Stimulated activated naive CD8-positive, alpha-beta T cell treated with anti-CD3 and anti-CD28 coated beads, Interleukin-15, amount 100 ng/mL, for 72 hours (primary cell): Measurements from ENCODE around the gene ANTXR1.
"Not testable (repeated sequence)": the region's sequence is repeated elsewhere in the genome, so short reads cannot be mapped to it uniquely, and the experiment has no call there.

Experiments
- ATAC-seq: fragments of 150-1000 bp; cut with Tn5 transposase; 2 replicates; pipeline ENCODE4 v1.10.0; 2021; ENCODE audit warnings: mild to moderate bottlenecking, moderate library complexity
- DNase-seq, 2 donors: peaks; one replicate each; pipeline ENCODE4 v3.0.0; 2021 to 2022
- H3K27ac Mint-ChIP-seq, 2 donors: one replicate each; pipeline ENCODE4 v1.8.0; 2022; ENCODE audit warnings: mild to moderate bottlenecking in 2 of 2, mixed read lengths in 2 of 2, moderate library complexity in 2 of 2
- H3K27me3 Mint-ChIP-seq: one replicate; pipeline ENCODE4 v1.8.0; 2022; ENCODE audit warnings: mixed read lengths
- H3K4me1 Mint-ChIP-seq: one replicate; pipeline ENCODE4 v1.8.0; 2022; ENCODE audit warnings: mild to moderate bottlenecking, mixed read lengths
- H3K4me3 Mint-ChIP-seq, 2 donors: one replicate each; pipeline ENCODE4 v1.8.0; 2022; ENCODE audit warnings: mild to moderate bottlenecking in 2 of 2, mixed read lengths in 2 of 2, moderate library complexity in 1 of 2
- H3K9me3 Mint-ChIP-seq, 2 donors: one replicate each; pipeline ENCODE4 v1.8.0; 2022; ENCODE audit warnings: mixed read lengths in 2 of 2

The ANTXR1 gene

DNA sequence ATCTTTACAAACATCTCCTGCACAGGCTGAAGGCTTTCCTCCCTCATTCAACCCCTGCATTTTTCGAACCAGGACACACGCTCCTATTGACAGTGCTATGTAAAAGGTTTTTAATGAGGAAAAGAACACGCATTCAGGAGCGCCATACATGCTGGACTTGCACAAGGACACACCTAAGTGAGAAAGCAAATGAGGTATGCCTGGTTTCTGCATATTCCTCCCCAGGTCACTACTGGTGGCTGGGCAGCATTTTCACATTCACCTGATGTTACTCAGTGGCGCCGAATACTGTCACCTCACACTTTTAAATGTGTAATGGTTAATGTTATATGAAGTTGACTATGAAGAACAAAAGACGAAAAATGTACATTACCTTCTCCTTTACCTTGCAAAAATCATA is 150.6 kb downstream of the ANTXR1 start:
- Mint-ChIP-seq H3K4me3 (no peak overlapping the region), H3K27ac (no peak overlapping the region), H3K27me3 (peaks cover 27% of the 10 kb centered on the region), H3K9me3 (no peaks in the 10 kb centered on the region), H3K4me1 (no peaks in the 10 kb centered on the region)
- ATAC-seq = no peak
- DNase-seq = no peak

DNA sequence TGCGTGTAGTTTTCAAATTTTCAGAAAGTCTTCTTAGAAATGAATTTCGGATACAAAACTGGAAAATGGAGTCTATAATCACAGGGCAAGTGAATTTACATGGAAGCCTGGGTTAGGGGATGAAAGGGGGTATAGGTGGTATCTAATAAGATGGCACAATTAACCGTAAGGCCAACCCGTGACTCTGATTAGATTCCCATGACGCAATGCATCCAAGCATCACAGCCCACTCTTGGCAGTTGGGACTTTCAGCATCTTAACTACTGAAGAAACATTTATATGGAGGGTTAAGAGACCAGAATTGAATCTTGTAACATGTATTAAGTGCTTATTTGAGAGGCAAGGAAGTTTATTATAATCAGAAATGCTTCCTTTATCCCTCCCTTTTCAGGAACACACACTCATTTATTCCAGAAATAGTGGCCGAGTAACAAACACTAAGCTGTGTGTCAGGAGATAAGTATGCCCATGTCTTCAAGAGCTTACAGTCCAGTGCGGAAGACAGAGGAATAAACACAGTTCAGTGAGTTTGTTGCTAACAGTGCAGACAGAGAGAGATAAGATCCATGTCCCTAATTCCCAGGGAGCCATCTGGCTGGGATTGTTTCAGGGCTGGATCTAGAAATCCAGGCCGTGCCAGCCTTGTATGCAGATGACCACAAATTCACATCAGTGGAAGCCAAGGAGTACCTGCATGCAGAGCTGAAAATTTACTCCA is 151.2 kb downstream of the ANTXR1 start:
- peaks cover 27% of the 10 kb centered on the region for H3K27me3 Mint-ChIP-seq
- no peaks in the 10 kb centered on the region for H3K4me1 Mint-ChIP-seq
- no peaks in the 10 kb centered on the region for H3K9me3 Mint-ChIP-seq
- H3K4me3 Mint-ChIP-seq = no peak overlapping the region
- H3K27ac Mint-ChIP-seq = no peak overlapping the region
- no peak for ATAC-seq
- DNase-seq = no peak

DNA sequence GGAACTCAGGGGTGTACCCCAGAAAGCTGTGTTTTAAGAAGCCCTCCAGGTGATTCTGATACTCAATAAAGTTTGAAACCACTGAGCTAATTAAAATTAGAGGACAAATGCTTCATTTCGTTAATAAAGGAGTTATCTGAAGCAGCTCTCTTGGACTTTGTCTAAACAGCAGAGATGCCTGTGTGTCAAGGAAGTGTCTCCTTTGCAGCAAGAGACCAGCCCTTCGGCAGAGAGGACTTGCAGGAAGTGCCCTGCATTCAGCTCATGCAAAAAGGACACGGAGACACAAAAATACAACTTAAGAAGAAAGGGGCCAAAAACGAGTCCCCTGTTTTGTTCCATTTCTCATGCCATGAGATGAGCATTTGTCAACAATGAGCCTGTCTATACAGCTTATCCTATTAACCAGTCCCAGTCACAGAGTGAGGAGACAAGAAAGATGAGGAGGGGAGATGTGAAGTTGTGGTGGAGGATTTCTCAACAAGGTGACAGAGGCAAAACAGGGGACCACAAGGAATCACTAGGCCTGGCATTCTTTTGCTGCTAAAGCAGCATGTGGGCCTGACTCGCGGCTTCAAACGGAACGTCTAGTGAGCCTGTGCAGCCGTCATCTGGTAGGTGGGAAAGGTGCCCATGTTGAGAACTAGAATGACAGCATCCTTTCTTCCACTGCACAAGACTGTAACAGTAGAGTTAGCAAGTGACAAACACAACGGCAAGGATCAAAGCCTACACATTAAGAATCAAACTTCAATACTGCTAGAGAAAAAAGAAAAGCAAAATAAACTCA is 152.3 kb downstream of the ANTXR1 start:
- no peak for DNase-seq

GRCh38 chr2:69166465-69166811 is 153.5 kb downstream of the ANTXR1 start:
- peaks cover 27% of the 10 kb centered on the region for H3K27me3 Mint-ChIP-seq
- no peaks in the 10 kb centered on the region for H3K9me3 Mint-ChIP-seq
- DNase-seq = no peak
- H3K27ac Mint-ChIP-seq = no peak overlapping the region
- H3K4me1 Mint-ChIP-seq = no peaks in the 10 kb centered on the region
- H3K4me3 Mint-ChIP-seq = no peak overlapping the region
- no peak for ATAC-seq

More for the DNA sequence above, 152.3 kb downstream of the ANTXR1 start:
- Mint-ChIP-seq H3K9me3 (no peaks in the 10 kb centered on the region), H3K27me3 (peaks cover 27% of the 10 kb centered on the region), H3K4me3 (no peak overlapping the region), H3K4me1 (no peaks in the 10 kb centered on the region), H3K27ac (no peak overlapping the region)
- no peak for ATAC-seq

- no peak for ATAC-seq
- no peak for DNase-seq
- Mint-ChIP-seq H3K4me3 (no peak overlapping the region), H3K27ac (no peak overlapping the region), H3K27me3 (peaks cover 27% of the 10 kb centered on the region), H3K4me1 (no peaks in the 10 kb centered on the region), H3K9me3 (no peaks in the 10 kb centered on the region)
Observed at GRCh38 chr2:69166812-69167468, 154.0 kb downstream of the ANTXR1 start.

- H3K4me1 Mint-ChIP-seq = no peaks in the 10 kb centered on the region
- H3K27ac Mint-ChIP-seq = no peak overlapping the region
- no peak for DNase-seq
- H3K27me3 Mint-ChIP-seq = peaks cover 27% of the 10 kb centered on the region
- no peak for ATAC-seq
- H3K4me3 Mint-ChIP-seq = no peak overlapping the region
- no peaks in the 10 kb centered on the region for H3K9me3 Mint-ChIP-seq
Observed at GRCh38 chr2:69167469-69167822, 154.5 kb downstream of the ANTXR1 start.

DNA sequence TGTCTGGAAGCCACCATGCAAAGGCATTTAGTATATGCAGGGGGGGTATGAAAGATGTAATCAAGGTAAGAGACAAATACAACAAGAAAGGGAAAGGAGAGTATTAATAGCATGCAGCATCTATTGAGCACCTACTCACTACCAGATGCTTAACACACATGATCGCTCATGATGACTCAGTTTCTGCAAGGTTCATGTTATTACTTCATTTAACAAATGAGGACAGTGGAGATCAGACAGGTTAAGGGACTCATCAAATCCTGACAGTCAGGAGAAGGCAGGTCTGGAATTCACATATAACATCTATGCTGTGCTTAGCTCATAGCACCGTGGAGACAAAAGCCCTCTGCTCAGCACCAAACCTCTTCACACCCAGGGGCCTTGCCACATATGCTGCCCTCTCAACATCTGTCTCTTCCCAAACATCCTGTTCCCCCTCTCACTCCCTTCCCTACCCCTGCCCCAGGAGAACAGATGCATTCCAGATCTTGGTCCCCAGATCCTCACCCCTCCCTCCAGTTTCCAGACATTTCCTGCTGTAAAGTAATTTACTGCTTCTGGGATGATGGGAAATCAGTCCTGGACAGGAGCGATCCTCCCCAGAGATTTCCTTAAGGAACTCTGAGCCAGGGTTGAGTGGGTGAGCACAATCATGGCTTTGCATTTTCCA is 155.3 kb downstream of the ANTXR1 start:
- H3K27me3 Mint-ChIP-seq = peaks cover 28% of the 10 kb centered on the region

DNA sequence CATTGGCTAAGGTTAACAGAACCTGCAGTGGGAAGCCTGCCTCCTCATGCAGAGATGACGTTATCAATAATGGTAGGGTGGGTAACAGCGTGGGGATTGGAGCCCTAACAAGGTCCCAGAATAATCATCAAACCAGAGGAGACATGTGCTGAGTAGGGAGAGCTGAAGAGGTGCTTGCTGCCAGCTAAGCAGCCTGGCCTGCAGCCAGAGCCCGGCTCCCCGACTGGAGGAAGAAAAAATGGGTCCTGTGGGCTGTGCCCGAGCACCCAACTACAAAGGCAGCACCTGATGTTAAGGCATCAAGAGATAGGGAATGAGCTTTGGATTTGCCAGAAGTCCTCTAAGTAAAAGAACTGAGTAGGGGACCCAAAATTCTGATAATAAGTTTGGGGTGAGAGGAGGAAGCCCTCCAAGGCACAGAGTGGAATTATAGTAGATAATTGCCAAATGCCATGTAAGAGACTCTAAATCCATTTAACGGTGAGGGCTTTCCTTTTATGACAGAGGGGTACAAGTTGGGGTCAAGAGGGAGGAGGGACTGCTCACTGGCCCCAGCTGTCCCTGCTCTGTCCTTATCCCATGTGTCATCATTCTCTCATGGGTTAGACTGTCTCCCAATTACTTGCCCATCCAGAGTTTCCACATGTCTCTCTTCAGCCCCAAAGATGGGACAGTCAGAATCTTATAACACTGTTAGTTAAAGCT is 156.1 kb downstream of the ANTXR1 start:
- H3K4me3 Mint-ChIP-seq = no peak overlapping the region
- DNase-seq = no peak
- no peaks in the 10 kb centered on the region for H3K4me1 Mint-ChIP-seq
- no peaks in the 10 kb centered on the region for H3K9me3 Mint-ChIP-seq
- peaks cover 28% of the 10 kb centered on the region for H3K27me3 Mint-ChIP-seq
- ATAC-seq = no peak
- no peak overlapping the region for H3K27ac Mint-ChIP-seq

More for the DNA sequence above, 155.3 kb downstream of the ANTXR1 start:
- no peaks in the 10 kb centered on the region for H3K4me1 Mint-ChIP-seq
- DNase-seq (no peak), ATAC-seq (no peak)
- no peak overlapping the region for H3K4me3 Mint-ChIP-seq
- H3K9me3 Mint-ChIP-seq = no peaks in the 10 kb centered on the region
- H3K27ac Mint-ChIP-seq = no peak overlapping the region

- Mint-ChIP-seq H3K9me3 (no peaks in the 10 kb centered on the region), H3K4me1 (no peaks in the 10 kb centered on the region), H3K4me3 (no peak overlapping the region), H3K27me3 (peaks cover 30% of the 10 kb centered on the region), H3K27ac (peak overlapping the region in 1 of 2 donors; percentile 7)
- DNase-seq (no peak), ATAC-seq (peak; percentile 53)
Observed at GRCh38 chr2:69169655-69170389, 156.8 kb downstream of the ANTXR1 start.

DNA sequence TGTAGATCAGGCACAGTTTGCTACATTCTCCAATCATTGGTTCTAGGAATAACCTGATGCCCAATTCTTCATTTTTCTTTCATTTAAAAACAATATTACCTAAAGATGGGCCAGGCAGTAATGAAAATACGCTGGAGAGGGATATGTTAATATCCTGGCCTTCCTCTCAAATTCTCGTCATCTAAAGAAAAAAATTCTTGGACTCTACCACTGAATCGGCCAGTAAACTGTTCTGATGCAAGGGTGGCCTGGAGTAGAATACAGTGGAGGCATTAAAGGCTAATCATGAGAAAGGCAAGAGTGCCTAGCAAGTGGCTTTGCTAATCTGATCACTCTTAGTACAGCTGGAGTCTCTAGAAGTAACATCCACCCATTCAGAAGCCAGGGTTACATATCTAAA is 157.7 kb downstream of the ANTXR1 start:
- ATAC-seq = no peak
- Mint-ChIP-seq H3K4me1 (no peaks in the 10 kb centered on the region), H3K27ac (no peak overlapping the region), H3K4me3 (no peak overlapping the region), H3K27me3 (peaks cover 22% of the 10 kb centered on the region), H3K9me3 (no peaks in the 10 kb centered on the region)
- no peak for DNase-seq

DNA sequence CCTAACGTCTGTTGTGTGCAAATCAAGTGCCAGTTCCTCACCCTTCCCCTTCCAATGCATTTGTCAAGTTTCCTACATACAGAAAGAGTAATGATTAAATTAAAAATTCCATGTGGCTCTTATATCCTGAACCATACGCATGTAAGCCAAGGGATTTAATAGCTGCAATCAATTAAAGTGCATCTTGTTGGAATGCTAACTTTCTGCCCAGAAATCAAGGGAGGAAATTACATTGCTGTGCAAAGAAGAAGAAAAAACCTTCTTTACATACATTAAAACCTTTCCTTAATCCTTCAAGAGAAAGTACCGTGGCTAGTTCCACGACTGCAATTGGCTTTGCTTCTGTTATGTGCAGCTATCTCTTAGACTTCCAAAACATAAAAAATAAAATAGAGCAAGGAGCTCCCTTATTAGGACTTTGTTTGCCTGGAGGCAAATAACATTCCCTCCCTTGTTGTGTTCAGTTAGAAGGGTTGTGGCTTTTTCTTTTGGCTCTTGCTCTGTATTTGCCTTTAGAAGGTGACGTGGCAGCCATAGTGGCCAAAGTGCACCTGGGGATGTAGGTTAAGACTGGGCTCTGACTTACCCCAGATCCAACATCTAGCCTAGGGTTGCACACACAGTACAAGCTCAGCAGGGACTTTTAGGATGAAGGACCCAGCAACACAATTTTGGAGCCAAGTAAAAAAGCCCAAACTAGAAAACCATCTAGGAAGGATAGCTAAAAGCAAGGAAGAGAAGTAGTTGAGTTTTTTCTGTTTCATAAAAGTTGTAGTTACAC is 158.3 kb downstream of the ANTXR1 start:
- Mint-ChIP-seq H3K4me3 (no peak overlapping the region), H3K27ac (no peak overlapping the region), H3K9me3 (no peaks in the 10 kb centered on the region), H3K4me1 (no peaks in the 10 kb centered on the region), H3K27me3 (peaks cover 21% of the 10 kb centered on the region)
- DNase-seq (no peak), ATAC-seq (no peak)

DNA sequence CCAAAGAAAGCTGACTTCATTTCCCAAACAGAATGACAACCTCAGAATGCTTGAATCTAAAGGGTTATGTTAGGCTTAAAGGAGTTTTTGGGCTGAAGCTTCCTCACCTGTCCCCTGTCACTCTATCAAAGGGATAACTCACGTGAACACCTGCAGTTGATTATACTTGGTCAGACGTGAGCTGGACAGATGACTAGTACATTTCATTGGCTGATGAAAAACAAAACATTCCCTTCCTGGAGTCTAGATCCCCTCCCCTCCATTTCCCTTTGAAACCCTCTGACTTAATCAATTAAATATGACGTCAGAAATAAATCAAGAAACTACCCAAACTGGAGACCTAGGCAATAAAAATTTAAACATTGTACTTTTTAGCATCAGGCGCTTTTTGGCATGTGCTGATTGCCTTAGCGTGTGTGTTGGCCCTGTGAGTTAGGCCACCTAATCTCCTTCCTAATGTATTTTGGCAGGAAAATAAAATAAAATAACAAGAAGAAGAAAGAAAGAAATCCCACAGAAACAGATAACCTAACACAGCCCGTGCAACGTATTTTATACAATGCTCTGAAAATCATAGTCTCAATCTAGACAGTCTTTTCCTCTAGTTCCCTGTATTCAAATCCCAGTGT is 159.0 kb downstream of the ANTXR1 start:
- H3K27me3 Mint-ChIP-seq = peaks cover 20% of the 10 kb centered on the region
- H3K4me1 Mint-ChIP-seq = no peaks in the 10 kb centered on the region
- DNase-seq (no peak), ATAC-seq (no peak)
- H3K4me3 Mint-ChIP-seq = no peak overlapping the region
- H3K27ac Mint-ChIP-seq = no peak overlapping the region
- no peaks in the 10 kb centered on the region for H3K9me3 Mint-ChIP-seq

DNA sequence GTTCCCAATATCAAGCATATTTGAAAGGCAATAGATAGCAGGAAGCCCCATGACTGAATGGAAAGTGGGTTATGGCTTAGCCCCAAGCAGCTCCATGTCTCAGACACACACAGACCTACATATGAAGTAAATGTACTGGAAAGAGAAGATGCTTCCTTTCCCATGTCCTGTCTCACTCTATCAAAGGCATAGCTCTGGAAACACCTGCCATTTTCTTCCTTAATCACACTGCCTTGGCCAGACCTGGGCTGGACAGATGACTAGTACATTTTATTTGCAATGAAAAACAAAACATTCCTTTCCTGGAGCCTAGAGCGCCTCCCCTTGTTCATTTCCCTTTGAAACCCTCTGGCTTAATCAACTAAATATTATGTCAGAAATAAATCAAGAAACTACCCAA is 160.7 kb downstream of the ANTXR1 start:
- peaks cover 31% of the 10 kb centered on the region for H3K27me3 Mint-ChIP-seq
- DNase-seq = no peak
- H3K9me3 Mint-ChIP-seq = no peaks in the 10 kb centered on the region
- no peak overlapping the region for H3K27ac Mint-ChIP-seq
- ATAC-seq = no peak
- peaks cover 8% of the 10 kb centered on the region for H3K4me1 Mint-ChIP-seq
- no peak overlapping the region for H3K4me3 Mint-ChIP-seq

DNA sequence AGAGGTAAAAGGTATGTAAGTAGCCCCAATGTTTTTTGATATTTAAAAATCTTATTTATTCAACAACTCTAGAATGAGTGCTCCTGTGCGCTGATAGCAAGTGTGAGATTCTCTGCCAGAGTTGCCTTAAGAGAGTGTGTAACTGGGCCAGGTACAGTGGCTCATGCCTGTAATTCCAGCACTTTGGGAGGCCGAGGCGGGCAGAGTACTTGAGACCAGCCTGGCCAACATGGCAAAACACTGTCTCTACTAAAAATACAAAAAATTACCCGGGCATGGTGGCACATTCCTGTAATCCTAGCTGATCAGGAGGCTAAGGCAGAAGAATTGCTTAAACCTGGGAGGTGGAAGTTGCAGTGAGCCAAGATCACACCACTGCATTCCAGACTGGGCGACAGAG is 161.2 kb downstream of the ANTXR1 start:
- not testable (repeated sequence) for DNase-seq, H3K27ac Mint-ChIP-seq, H3K4me1 Mint-ChIP-seq, ATAC-seq, H3K9me3 Mint-ChIP-seq, H3K4me3 Mint-ChIP-seq
- H3K27me3 Mint-ChIP-seq = peaks cover 31% of the 10 kb centered on the region
